Osteocyte (in vitro differentiated cells): ENCODE data around the gene AMBRA1. TPM values are rescaled to one million over a fixed set of nuclear protein-coding genes. Genes with fewer than 3 reads are reported as not detected.

Experiments used
- DNase-seq: peaks from one replicate; pipeline ENCODE4 v3.0.0; 2021; ENCODE audit warnings: mixed read lengths; ENCODE audit not compliant: unreplicated experiment; ENCODE audit errors: extremely low spot score
- H3K27ac Mint-ChIP-seq: one replicate; pipeline ENCODE4 v1.8.0; 2021; ENCODE audit warnings: mild to moderate bottlenecking, mixed read lengths; ENCODE audit not compliant: unreplicated experiment
- H3K27me3 Mint-ChIP-seq: one replicate; pipeline ENCODE4 v1.8.0; 2021; ENCODE audit warnings: mixed read lengths; ENCODE audit not compliant: unreplicated experiment
- H3K36me3 Mint-ChIP-seq: one replicate; pipeline ENCODE4 v1.8.0; 2021; ENCODE audit warnings: mixed read lengths; ENCODE audit not compliant: unreplicated experiment
- H3K4me1 Mint-ChIP-seq: one replicate; pipeline ENCODE4 v1.8.0; 2021; ENCODE audit warnings: mixed read lengths; ENCODE audit not compliant: unreplicated experiment
- H3K4me3 Mint-ChIP-seq: one replicate; pipeline ENCODE4 v1.8.0; 2021; ENCODE audit warnings: mild to moderate bottlenecking, moderate library complexity, mixed read lengths; ENCODE audit not compliant: unreplicated experiment
- H3K9me3 Mint-ChIP-seq: one replicate; pipeline ENCODE4 v1.8.0; 2021; ENCODE audit warnings: mixed read lengths; ENCODE audit not compliant: unreplicated experiment
- CTCF ChIP-seq: fragments of 200-600 bp; sonication (generic); IDR thresholded peaks from 2 replicates; pipeline ENCODE4 v1.5.0; 2021; ENCODE audit warnings: antibody characterized with exemption, mild to moderate bottlenecking, moderate library complexity
- total RNA-seq: library from RNA; stranded (reverse); gene quantifications from 2 replicates; pipeline ENCODE4 v1.2.1, GENCODE V29; 2021

AMBRA1 gene
- total RNA-seq, 1 donor from 2014 or later, result 32.1 TPM

GRCh38 chr11:46410021-46410420 is 183.8 kb downstream of the AMBRA1 start:
- Mint-ChIP-seq H3K4me1 (peaks cover 2% of the 10 kb centered on the region), H3K36me3 (peaks cover 21% of the 10 kb centered on the region), H3K27me3 (no peaks in the 10 kb centered on the region), H3K27ac (no peak overlapping the region), H3K9me3 (no peaks in the 10 kb centered on the region), H3K4me3 (no peak overlapping the region)
- TF ChIP-seq CTCF, result no peak
- DNase-seq, result no peak

GRCh38 chr11:46408407-46408986 is 185.3 kb downstream of the AMBRA1 start:
- TF ChIP-seq CTCF, result no peak
- Mint-ChIP-seq H3K27ac (no peak overlapping the region), H3K4me3 (no peak overlapping the region), H3K4me1 (peaks cover 6% of the 10 kb centered on the region), H3K36me3 (peaks cover 22% of the 10 kb centered on the region), H3K9me3 (no peaks in the 10 kb centered on the region), H3K27me3 (no peaks in the 10 kb centered on the region)
- DNase-seq, result no peak

- H3K27me3 Mint-ChIP-seq, result no peaks in the 10 kb centered on the region
- H3K4me1 Mint-ChIP-seq, result peaks cover 6% of the 10 kb centered on the region
- TF ChIP-seq CTCF, result no peak
- no peak for DNase-seq
- no peaks in the 10 kb centered on the region for H3K9me3 Mint-ChIP-seq
- H3K27ac Mint-ChIP-seq, result no peak overlapping the region
- H3K36me3 Mint-ChIP-seq, result peaks cover 29% of the 10 kb centered on the region
- H3K4me3 Mint-ChIP-seq, result no peak overlapping the region
Observed at GRCh38 chr11:46407635-46408034, 186.2 kb downstream of the AMBRA1 start.

- H3K4me3 Mint-ChIP-seq, result no peak overlapping the region
- no peak for TF ChIP-seq CTCF
- H3K36me3 Mint-ChIP-seq, result peaks cover 25% of the 10 kb centered on the region
- H3K27me3 Mint-ChIP-seq, result no peaks in the 10 kb centered on the region
- DNase-seq, result no peak
- no peaks in the 10 kb centered on the region for H3K9me3 Mint-ChIP-seq
- H3K4me1 Mint-ChIP-seq, result peaks cover 6% of the 10 kb centered on the region
- no peak overlapping the region for H3K27ac Mint-ChIP-seq
Observed at GRCh38 chr11:46404476-46405017, 189.3 kb downstream of the AMBRA1 start.

- Mint-ChIP-seq H3K4me3 (no peak overlapping the region), H3K4me1 (peaks cover 6% of the 10 kb centered on the region), H3K9me3 (no peaks in the 10 kb centered on the region), H3K36me3 (peaks cover 23% of the 10 kb centered on the region), H3K27ac (no peak overlapping the region), H3K27me3 (no peaks in the 10 kb centered on the region)
- TF ChIP-seq CTCF, result no peak
- DNase-seq, result no peak
Observed at GRCh38 chr11:46402957-46403902, 190.6 kb downstream of the AMBRA1 start.
